ENCODE measurements around the gene PRADC1. TPM values are rescaled to one million over a fixed set of nuclear protein-coding genes. Genes with fewer than 3 reads are reported as not detected.

The PRADC1 gene
- total RNA-seq, 2 donors from 2014 or later, result 11.7 to 21.4 TPM

DNA sequence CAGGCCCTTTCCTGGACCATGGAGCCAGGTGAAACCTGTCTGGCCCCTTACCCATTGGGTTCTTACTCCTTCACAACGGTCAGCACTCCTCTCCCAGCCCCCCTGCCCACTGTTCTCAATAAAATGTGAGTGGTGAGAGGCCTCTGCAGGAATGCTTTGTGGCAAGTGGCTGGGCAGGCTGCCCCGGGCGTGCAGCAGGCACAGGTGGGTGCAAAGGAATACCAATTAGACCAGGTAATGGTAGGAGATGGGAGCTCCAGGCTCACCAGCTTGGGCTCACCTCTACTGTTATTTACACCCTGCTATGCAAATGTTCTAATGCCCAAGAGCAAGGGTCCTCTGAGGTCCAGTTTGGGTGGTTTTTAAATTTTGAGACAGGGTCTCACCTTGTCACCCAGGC is 6.0 kb downstream of the PRADC1 start:
- no peaks in the 10 kb centered on the region for H3K9me3 ChIP-seq
- H3K27ac ChIP-seq, result no peak overlapping the region
- peaks cover 0 to 9% of the 10 kb centered on the region in 2 donors for H3K36me3 ChIP-seq (replicated peaks in 1 of 2; ENCODE audit: insufficient read depth in 1 of 2, low read depth in 2 of 2)
- intact Hi-C loops (cut with DNase I), result no loop called here
- DNase-seq (no peak), ATAC-seq (no peak)
- no peak overlapping the region for H3K4me3 ChIP-seq
- H3K4me1 ChIP-seq, result no peaks in the 10 kb centered on the region
- 77 to 84% methylated on average over 2 to 3 of the region's 3 CpGs for WGBS, 2 donors
- H3K27me3 ChIP-seq, result no peaks in the 10 kb centered on the region
- TF ChIP-seq, protein P1, sequence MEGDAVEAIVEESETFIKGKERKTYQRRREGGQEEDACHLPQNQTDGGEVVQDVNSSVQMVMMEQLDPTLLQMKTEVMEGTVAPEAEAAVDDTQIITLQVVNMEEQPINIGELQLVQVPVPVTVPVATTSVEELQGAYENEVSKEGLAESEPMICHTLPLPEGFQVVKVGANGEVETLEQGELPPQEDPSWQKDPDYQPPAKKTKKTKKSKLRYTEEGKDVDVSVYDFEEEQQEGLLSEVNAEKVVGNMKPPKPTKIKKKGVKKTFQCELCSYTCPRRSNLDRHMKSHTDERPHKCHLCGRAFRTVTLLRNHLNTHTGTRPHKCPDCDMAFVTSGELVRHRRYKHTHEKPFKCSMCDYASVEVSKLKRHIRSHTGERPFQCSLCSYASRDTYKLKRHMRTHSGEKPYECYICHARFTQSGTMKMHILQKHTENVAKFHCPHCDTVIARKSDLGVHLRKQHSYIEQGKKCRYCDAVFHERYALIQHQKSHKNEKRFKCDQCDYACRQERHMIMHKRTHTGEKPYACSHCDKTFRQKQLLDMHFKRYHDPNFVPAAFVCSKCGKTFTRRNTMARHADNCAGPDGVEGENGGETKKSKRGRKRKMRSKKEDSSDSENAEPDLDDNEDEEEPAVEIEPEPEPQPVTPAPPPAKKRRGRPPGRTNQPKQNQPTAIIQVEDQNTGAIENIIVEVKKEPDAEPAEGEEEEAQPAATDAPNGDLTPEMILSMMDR (IDR thresholded peaks at IDR 0.05), result no peak
- no peak for TF ChIP-seq POLR2A (IDR thresholded peaks at IDR 0.05)

DNA sequence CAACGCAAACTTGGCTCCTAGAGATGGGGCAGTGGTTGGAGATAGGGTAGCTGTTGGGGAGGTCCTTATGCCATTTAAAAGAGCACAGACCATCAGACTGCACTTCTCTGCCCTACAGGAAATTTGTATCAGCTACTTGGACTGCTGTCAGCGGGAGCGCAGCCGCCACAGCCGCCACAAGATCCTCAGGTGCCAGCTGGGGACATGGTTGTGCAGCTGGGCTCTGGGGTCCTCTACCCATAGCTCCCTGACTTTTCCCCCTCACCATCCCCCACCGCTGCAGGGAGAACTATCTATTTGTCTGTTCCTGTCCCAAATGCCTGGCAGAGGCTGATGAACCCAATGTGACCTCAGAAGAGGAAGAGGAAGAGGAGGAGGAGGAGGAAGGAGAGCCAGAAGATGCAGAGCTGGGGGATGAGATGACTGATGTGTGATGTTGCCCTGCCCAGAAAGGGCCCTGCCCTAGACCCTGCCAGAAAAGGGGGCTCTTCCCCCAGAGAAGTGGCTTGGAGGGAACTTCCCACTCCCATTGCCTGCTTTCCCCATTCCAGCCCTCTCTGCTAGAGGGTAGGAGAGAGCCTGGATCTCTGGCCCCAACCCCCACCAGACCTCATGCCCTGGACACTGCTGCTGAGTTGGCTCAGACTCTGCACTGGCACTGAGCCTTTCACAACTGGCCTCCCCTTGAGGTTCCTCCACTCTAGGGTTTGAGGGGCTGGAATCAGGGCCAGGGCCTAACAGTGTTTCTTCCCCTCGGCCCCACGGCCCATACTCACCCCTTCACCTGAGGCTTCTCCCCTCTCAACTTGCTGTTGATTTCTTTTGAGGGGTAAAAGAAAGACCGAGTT is 7.3 kb downstream of the PRADC1 start:
- no peaks in the 10 kb centered on the region for H3K27me3 ChIP-seq
- WGBS, 2 donors, result 75 to 79% methylated on average over 9 of the region's 9 CpGs
- intact Hi-C loops (cut with DNase I), result no loop called here
- no peaks in the 10 kb centered on the region for H3K9me3 ChIP-seq
- H3K4me1 ChIP-seq, result no peaks in the 10 kb centered on the region
- H3K36me3 ChIP-seq (replicated peaks in 1 of 2; ENCODE audit: insufficient read depth in 1 of 2, low read depth in 2 of 2), result peaks cover 0 to 11% of the 10 kb centered on the region in 2 donors
- DNase-seq (no peak), ATAC-seq (no peak)
- H3K4me3 ChIP-seq, result no peak overlapping the region
- no peak overlapping the region for H3K27ac ChIP-seq
- TF ChIP-seq, protein P1 (IDR thresholded peaks at IDR 0.05), result no peak
- no peak for TF ChIP-seq POLR2A (IDR thresholded peaks at IDR 0.05)

DNA sequence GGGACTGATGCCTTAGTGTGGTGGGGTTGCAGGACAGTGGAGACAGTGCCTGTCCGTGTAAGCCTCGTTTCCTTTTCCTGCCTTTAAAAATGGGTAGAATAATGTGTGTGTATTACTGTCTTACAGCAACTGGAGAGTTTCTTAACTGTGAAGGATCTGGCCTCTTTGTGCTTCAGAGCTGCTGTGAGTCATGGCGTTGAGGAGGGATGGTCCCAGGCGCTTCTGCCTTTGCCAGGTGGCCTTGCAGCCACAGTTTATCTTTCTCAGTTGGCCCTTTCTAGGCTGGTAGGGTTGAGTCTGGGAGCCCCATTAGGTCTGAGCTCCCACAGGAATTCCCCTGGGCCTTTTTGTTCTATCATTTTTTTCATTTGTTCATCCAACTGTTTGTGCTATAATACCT is 9.2 kb downstream of the PRADC1 start:
- TF ChIP-seq, protein P1 (IDR thresholded peaks at IDR 0.05), result no peak
- no peak for TF ChIP-seq POLR2A (IDR thresholded peaks at IDR 0.05)
- Histone ChIP-seq H3K27ac (no peak overlapping the region), H3K4me3 (no peak overlapping the region), H3K27me3 (no peaks in the 10 kb centered on the region), H3K36me3 (replicated peaks in 1 of 2; ENCODE audit: insufficient read depth in 1 of 2, low read depth in 2 of 2) (peaks cover 0 to 14% of the 10 kb centered on the region in 2 donors), H3K9me3 (no peaks in the 10 kb centered on the region), H3K4me1 (no peaks in the 10 kb centered on the region)
- DNase-seq (no peak), ATAC-seq (no peak)
- intact Hi-C loops (cut with DNase I), result no loop called here
- WGBS, 2 donors, result 85 to 90% methylated on average over 4 of the region's 4 CpGs

DNA sequence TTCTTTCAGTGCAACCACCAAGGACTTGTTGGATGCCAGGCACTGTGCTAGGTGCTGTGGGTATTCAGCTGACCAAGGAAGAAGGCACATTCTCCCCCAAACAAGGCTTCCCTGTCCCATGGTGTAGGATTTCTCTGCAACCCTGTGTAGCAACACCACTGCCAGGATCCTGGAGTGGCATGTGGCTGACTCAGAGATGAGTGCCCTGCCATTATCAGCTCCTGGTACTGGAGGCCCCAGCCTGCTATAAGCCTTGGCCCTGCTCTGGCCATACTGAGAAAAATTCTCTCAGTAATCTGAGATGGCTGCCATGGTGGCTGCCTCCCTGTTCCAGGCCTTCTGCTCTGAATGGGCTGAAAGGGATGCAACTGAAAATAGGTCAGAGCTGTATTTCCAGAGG is 14.7 kb downstream of the PRADC1 start:
- DNase-seq, result no peak
- Histone ChIP-seq H3K4me1 (peaks cover 19% of the 10 kb centered on the region), H3K27ac (no peak overlapping the region), H3K36me3 (replicated peaks in 1 of 2; ENCODE audit: insufficient read depth in 1 of 2, low read depth in 2 of 2) (peaks cover 0 to 7% of the 10 kb centered on the region in 2 donors), H3K9me3 (no peaks in the 10 kb centered on the region), H3K27me3 (no peaks in the 10 kb centered on the region), H3K4me3 (no peak overlapping the region)
- ATAC-seq, result no peak
- intact Hi-C loops (cut with DNase I), result no loop called here
- TF ChIP-seq, protein P1 (IDR thresholded peaks at IDR 0.05), result no peak
- no peak for TF ChIP-seq POLR2A (IDR thresholded peaks at IDR 0.05)

DNA sequence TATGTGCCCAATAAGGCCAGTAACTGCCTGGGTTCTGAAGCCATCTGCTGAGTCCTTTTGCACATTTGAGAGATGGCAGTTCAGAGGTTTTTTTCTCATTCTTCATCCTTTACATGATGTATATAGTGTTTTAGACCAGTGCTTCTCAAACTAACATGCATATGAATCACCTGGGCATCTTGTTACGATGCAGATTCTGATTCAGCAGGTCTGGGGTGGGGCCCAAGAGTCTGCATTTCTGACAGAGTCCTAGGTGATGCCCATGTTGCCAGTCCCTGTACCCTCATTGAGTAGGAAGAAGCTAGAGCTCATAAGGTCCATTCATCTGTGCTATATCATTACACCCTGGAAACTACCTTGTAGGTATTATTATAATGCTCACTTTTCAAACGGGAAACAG is 15.2 kb downstream of the PRADC1 start:
- no peak for ATAC-seq
- Histone ChIP-seq H3K36me3 (replicated peaks in 1 of 2; ENCODE audit: insufficient read depth in 1 of 2, low read depth in 2 of 2) (peaks cover 0 to 5% of the 10 kb centered on the region in 2 donors), H3K27ac (no peak overlapping the region), H3K4me1 (peaks cover 20% of the 10 kb centered on the region), H3K4me3 (no peak overlapping the region), H3K27me3 (no peaks in the 10 kb centered on the region), H3K9me3 (no peaks in the 10 kb centered on the region)
- intact Hi-C loops (cut with DNase I), result no loop called here
- DNase-seq, result no peak
- TF ChIP-seq POLR2A (IDR thresholded peaks at IDR 0.05), result no peak
- TF ChIP-seq, protein P1 (IDR thresholded peaks at IDR 0.05), result no peak
- WGBS, 2 donors, result 84 to 93% methylated on average over 2 of the region's 2 CpGs

All from body of pancreas (tissue), 4 donors.